GM10847 (cell line): ENCODE data around the gene ARMH2.

Experiments used
- POLR2A ChIP-seq: IDR thresholded peaks from 2 replicates; pipeline ENCODE4 v1.6.1; 2011; ENCODE audit not compliant: insufficient read length; ENCODE audit errors: extremely low read depth

Gene ARMH2

DNA sequence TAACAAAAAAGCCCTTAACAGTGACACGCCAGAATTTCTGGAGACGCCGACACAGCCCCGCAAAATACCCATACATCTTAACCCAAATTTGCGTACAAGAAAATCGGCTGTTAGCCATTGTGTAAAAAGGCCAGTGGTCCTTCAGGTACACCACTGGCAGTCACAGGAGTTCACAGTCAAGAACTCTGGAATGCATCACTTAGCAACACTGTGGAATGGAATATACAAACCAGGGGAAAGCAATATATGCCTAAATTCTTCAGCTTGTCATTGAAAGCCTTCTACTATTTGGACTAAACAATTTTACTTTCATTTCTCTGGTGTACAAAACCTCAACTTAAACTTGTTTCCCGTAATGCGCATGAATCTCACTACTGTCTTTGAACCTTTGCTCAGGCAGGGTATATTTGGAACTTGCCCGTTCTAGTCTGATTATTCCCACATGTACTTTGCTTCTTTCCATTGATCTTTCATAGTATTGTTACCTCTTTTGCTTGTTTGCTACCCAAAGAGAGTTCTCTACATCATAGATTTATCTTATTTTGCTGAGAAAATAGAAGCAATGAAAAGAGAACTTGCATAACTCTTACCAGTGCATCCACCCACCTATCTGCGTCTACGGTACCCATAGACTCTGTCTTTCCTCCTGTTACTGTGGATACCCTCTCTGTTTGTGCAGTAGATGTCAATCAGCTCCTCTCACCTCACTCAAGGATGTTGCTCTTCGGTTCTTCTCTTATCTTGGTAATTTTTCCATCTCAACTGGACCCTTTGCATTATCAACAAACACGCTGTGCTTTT lies at the start of gene ARMH2:
TSS of gene ARMH2 (minus strand) at position 178 of the 801 bp plus-strand sequence. CDS start at position 118, 60 bp downstream.
- TF ChIP-seq POLR2A: no peak

DNA sequence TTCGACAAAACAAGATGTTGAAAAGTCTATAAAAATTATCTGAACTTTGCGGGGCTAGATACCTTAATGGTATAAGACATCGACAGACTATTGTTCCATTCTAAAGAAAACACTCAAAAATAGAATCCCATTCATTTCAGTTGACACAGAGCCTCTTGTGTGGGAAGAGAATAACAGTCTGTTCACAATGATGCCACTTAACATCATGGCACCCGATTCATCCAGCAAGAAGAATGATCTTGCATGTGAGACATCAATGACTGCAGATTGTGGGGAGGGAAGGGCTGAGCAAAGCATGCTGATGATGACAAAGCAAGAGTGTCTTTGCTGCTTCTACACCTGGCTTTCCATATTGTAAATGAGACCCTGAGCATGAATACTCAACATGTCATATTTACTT lies 49.7 kb upstream of the ARMH2 start:
- no peak for TF ChIP-seq POLR2A

DNA sequence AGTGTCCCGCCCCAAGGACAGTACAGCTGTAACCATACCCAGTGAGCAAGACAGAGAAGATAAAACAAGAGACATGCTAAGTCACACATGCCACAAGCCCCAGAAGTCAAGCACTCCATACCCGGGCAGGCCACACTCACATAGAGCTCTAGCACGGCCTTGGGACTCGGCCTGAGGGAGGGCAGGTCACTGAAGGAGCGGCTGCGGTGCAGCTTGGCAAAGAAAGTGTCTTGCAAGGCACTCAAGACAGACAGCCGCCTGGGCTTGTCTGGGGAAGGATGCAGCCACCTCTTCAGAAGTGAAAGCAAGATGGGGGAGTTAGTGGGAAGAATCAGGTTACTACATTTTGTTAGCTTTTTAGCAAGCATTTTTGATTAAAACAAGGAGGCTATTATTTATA lies 48.7 kb upstream of the ARMH2 start:
- no peak for TF ChIP-seq POLR2A

DNA sequence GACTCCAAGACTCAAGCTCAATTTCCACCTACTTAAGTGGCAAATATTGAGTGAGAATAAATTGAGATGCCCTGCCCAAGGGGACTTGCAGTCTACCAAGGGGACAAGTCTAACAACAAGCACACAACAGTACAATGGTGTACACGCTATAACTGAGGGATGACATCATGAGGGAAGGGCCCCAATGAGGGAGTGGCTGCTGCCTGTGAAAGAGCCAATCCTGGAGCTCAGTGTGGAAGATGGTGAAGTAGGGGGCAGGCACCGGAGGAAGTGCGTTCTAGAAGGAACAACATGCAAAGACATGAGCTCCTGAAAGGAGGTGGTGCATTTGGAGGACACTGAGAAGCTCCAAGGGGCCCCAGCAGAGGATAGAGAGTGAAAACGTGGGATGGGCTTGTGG lies 46.9 kb upstream of the ARMH2 start:
- TF ChIP-seq POLR2A: no peak

DNA sequence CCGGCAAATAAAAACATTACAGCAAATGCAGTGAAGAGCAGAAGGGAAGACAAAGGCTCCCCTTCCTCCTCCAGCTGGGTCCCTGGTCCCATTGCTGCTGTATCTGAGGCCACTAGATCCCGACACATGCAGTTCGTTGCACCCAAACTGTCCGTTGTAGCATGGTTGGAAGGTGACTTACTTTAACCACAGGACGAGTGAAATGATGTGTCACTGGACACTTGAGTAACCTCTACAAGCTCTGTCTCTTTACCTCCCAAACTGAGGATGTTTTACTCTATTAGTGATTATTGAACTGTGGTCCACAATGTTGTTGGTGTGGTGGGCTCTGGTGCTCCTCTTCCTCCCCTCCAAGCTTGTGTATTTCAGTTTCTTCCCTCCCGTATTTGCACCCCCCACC lies 46.2 kb upstream of the ARMH2 start:
- TF ChIP-seq POLR2A: no peak

DNA sequence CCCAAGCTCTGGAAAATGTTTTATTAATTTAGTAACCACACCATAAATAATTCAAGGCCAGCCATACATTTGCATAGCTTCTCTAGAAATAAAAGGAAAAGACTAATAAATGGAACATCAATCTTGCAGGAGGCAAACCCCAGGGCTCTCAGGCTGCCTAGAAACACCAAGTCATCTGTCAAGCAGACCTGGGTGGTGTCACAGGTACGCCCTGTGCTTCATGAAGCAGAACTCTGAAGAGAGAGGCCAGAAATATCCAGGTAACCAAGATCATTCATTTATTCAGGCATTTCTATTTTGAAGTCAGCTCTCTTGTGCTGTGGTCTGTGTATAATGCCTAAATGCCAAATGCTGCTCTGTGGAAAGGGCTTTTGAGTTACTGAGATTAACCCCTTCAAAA lies 45.3 kb upstream of the ARMH2 start:
- no peak for TF ChIP-seq POLR2A

DNA sequence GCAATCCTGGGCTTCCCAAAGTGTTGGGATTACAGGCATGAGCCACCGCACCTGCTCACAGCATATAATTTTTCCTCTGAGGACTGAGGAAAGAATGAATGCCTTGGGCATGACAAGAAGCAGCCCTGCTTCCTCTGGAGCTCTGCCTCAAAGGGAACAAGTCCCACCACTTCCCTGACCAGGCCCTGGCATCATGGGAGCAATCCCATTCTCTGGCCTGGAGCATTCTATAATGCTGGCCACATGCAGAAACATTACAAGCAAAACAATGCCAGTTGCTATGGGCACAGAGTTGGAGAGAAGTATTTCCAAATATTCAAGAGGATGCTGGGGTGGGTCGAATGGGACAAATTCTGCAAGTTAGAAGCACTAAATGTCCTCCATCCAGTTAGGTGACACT lies 41.5 kb upstream of the ARMH2 start:
- TF ChIP-seq POLR2A: no peak

DNA sequence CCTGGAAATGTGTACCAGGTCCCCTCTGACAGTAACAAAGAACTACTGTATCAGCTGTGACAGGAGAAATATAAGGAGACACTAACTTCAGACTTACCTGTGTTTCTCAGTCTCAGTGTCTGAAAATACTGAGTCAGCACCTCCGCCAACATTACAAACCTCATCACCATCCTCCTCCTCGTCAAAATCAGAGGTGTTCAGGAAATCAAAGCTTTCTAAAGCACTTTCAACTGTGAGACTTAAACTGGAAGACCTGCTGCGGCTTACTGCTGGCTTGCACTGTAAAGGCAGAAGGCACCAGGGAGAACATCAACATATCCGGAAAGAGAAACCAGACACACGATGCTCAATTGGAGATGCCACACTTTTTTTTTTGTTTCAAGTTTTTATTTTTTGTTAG lies 40.3 kb upstream of the ARMH2 start:
- TF ChIP-seq POLR2A: no peak

DNA sequence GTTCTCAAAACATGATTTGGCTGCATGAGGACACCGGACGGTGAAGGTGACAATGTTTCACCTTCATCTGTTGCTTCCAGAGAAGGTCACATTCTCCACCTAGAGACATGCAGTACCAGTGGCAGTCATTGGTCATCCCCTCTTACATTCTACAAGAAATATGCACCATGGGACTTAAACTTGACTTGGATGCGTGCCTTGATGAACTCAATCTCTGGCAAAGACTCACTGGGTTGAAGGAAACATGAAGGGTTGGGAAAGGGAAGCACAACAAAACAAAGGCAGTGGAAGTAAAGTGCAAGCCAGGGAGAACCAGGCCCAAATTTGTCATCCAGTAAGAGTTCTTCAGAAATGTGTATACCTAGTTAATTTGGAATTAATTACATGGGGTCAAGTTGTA lies 39.4 kb upstream of the ARMH2 start:
- no peak for TF ChIP-seq POLR2A

DNA sequence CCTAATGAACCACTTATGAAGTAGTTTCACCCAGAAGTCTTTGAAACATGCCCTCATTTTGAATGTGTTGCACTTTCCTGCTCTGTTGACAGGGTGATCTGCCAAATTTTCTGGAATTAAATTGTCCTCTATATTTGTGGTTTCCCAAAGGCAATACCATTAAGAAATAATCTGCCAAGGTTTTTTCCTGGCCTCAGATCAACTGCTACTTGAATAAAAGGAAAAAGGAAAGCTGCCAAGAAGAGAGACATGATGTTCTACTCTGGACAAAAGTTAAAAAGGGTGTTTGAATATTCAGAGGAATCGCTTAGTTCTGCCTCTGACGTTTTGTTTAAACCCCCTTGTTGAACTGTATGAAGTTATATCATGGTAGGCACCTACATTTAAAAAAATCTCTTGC lies 37.4 kb upstream of the ARMH2 start:
- TF ChIP-seq POLR2A: no peak

DNA sequence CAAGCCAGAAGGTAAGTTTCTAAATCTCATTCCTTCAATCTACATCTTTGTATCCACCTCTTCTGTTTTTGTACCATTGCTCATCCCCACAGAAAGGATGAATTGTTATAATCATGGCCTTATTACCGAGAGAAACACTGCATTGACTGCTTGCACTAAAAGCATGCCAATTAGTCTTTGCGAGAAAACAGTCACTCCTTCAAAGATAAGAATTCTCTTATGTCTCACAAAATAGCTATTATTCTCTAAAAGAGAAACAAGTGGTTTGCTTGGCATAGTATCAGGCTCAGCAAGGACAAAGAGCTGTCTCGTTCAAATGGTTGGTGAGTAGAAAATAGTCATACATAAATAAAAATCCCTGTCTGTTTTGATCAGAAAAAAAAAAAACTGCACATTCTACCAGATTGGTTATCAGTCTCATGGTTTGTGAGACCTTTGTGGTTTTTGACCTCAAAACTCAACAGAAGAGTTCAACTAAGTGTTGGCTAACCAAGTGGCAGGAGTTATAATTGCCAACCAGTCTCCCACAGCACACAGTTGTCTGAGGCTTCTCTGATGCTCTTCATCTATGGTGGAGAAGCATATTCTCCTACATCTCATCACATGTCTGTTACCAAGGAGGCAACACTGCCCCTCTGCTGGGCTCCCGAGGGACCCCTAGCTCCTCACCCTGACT lies 35.1 kb upstream of the ARMH2 start:
- TF ChIP-seq POLR2A: no peak

DNA sequence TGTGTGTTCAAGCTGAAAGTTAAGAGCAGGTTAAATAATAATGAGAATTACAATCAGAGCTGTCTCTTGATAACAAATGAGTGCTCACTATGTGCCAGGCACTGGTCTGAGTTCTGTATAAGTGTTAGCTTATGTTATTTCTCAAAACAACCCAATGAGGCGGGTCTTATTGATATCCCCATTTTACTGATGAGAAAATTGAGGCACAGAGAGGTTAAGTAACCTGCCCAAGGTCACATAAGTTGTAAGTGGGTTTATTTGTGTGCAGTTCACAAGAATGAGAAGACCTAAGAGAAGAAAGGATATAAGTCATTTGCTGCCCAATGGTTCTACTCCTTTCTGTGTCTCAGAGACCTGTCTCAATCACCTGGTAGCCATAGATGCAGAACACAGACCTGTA lies 34.1 kb upstream of the ARMH2 start:
- TF ChIP-seq POLR2A: no peak

DNA sequence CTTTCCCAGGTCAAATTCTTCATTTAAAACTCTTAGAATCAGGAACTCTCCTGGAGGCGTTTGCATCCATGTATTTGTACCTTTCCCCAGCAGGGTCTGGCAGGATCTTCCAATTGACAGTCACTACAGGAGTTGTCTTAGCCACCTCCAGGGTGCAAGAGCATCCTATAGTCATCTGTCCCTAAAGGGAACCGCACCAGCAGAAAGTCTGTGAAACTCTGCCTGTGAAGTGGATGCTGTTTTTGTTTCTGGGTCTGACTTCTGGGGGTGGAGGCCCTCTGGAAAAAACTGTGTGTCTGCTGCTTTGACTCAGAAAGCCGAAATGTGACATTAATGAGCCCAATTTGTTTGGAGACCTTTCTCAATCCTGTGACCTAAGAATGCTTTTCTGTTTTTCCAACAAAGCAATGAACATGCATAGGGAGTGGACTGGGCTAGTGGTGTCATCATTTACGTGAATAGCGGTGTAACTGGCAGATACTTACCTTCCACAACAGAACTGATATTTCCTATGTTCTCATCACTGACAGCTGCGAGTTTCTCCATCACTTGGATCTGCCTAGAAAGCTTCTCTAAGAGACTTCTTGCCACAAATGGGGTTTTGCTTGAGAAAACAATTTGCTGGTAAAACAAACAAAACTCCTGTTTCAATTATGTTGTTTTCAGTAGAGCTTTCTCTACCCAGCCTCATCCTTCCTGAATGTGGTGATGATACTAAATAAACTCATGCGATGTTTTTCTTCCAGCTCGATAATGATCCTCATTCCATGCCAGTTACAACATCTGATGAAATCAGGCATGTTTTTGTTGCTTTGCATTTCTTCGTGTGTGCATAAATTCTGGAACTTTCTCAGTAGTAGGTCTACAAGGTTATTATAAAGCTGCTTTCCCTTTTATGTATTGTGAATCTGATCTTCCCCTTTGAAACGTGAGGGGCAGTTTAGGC lies 33.3 kb upstream of the ARMH2 start:
- TF ChIP-seq POLR2A: no peak

DNA sequence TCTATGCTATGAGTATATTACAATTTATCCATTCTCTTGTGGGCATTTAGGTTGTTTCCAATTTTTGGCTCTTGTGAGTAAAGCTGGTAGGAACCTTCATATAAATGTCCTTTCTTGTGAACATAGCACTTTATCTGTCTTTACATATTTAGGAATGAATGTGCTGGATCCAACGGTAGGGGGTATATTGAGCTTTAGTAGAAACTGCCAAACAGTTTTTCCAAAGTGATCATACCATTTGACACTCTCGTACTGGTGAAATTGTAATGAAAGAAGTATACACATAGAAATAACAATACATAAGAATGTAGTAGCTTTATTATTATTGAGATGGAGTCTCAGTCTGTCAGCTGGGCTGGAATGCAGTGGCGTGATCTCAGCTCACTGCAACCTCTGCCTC lies 30.9 kb upstream of the ARMH2 start:
- TF ChIP-seq POLR2A: no peak

DNA sequence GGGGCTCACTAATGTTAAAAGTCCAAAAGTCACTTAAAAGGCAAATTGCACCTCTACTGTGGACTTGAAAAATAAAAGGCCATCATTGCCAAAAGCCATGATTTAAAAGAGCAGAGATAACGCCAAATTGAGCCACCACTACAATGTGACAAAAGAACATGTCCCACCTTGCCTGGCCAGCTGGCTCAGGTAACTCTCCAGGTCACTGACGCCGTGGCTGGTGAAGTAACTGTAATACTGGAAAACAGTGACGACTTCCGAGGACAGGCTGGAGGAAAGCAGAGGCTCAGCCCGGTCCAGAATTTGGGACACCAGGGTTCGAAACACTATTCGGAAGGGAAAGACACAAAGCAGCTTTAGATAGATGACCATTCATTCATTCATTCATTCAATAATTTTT lies 29.3 kb upstream of the ARMH2 start:
- no peak for TF ChIP-seq POLR2A

DNA sequence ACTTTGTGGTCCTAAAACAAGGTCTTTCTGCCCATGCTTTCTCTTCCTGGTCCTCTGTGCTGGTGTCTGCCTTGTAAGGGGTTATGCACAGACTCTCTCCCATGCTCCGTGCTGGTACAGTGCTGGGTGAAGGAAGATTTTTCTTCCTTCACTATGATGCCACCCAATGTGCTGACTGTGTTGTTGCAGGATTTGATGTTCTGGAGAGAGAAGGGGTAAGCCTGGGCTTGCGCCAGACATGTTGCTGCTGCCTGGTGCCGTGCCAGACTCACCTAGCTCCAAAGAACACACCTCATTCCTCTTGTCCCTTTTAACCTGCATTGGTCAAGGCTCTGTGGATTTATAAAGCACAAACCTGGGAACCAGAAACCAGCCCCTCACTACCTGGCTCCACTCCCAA lies 28.4 kb upstream of the ARMH2 start:
- no peak for TF ChIP-seq POLR2A
